Choroid plexus epithelial cell (primary cell): Measurements from ENCODE around the gene CASQ2.
A peak's percentile ranks its signal among the peaks of the same experiment; 100 is the strongest.
"Not testable (repeated sequence)": the region's sequence is repeated elsewhere in the genome, so short reads cannot be mapped to it uniquely, and the experiment has no call there.

Experiments
- DNase-seq: peaks from one replicate; pipeline ENCODE4 v3.0.0-alpha.2; 2010; ENCODE audit warnings: low read depth
- H3K4me3 ChIP-seq: 2 replicates; pipeline ENCODE4 v1.5.1; 2011; ENCODE audit warnings: low read depth, mild to moderate bottlenecking, control low read depth, low read length, moderate library complexity
- TF ChIP-seq, protein P1 (sequence below): conservative IDR thresholded peaks from 2 replicates; pipeline ENCODE4 v1.5.1; 2011; ENCODE audit warnings: low read depth, mild to moderate bottlenecking, control low read depth, inconsistent platforms, low read length, moderate library complexity

The CASQ2 gene

DNA sequence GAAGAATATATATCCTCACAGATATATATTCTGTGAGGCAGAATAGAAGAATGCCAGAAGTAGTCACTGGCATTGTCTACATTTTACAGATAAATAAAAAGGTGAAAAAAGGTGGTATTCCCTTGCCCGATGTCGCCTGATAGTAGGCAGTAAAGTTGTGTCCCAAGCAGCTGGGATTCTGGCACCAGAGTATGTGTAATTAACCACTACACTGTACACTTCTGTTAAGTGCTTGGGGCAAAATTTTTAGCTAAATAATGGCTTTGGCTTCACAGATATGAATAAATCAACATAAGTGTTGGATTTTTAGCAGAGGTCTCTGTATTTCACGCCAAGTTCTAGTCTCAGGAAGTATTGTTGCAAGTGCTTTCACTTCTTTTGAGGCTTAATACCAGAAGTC is 13.3 kb upstream of the CASQ2 start:
- DNase-seq = no peak
- H3K4me3 ChIP-seq = no peak overlapping the region
- TF ChIP-seq, protein P1, sequence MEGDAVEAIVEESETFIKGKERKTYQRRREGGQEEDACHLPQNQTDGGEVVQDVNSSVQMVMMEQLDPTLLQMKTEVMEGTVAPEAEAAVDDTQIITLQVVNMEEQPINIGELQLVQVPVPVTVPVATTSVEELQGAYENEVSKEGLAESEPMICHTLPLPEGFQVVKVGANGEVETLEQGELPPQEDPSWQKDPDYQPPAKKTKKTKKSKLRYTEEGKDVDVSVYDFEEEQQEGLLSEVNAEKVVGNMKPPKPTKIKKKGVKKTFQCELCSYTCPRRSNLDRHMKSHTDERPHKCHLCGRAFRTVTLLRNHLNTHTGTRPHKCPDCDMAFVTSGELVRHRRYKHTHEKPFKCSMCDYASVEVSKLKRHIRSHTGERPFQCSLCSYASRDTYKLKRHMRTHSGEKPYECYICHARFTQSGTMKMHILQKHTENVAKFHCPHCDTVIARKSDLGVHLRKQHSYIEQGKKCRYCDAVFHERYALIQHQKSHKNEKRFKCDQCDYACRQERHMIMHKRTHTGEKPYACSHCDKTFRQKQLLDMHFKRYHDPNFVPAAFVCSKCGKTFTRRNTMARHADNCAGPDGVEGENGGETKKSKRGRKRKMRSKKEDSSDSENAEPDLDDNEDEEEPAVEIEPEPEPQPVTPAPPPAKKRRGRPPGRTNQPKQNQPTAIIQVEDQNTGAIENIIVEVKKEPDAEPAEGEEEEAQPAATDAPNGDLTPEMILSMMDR = no peak

- DNase-seq = peak; percentile 58
- no peak overlapping the region for H3K4me3 ChIP-seq
- TF ChIP-seq, protein P1 = no peak
Observed at GRCh38 chr1:115781343-115781742, 12.8 kb upstream of the CASQ2 start.

GRCh38 chr1:115780655-115781054 is 12.1 kb upstream of the CASQ2 start:
- H3K4me3 ChIP-seq, DNase-seq: not testable (repeated sequence)

DNA sequence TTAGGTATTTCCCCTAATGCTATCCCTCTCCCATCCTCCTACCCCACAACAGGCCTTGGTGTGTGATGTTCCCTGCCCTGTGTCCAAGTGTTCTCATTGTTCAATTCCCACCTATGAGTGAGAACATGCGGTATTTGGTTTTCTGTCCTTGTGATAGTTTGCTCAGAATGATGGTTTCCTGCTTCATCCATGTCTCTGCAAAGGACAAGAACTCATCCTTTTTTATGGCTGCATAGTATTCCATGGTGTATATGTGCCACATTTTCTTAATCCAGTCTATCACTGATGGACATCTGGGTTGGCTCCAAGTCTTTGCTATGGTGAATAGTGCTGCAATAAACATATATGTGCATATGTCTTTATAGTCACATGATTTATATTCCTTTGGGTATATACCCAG is 10.6 kb upstream of the CASQ2 start:
- not testable (repeated sequence) for H3K4me3 ChIP-seq, DNase-seq

DNA sequence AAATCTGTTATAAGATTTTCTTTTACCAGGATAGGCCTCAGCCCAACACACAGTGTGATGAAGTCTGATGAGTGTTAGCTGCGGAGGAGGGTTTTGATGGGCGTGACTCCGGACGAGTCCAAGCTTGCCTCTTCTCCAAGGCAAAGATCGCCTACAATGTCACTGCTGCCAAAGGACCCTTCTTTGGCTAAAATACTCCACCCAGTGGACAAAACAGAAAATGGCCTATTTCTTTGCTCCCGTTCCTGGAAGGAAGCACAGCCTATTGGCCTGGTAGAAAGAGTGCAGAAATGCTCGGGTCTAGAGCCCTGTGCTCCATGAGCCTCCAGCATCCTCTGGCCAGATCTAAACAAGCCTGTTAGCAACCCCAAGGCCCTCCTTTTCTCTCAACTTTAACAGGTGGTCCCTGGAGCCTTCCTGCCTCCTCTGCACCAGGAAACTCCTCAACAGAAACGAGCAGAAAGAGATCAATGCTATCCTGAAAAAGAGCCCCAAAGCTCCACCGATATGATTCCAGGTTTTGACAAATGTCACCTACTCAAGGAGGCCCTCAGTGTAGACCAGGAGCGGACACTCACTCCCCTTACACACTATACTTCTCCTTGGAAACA is 3.4 kb upstream of the CASQ2 start:
- DNase-seq = peak; percentile 87
- H3K4me3 ChIP-seq = no peak overlapping the region
- TF ChIP-seq, protein P1 = peak; percentile 87

DNA sequence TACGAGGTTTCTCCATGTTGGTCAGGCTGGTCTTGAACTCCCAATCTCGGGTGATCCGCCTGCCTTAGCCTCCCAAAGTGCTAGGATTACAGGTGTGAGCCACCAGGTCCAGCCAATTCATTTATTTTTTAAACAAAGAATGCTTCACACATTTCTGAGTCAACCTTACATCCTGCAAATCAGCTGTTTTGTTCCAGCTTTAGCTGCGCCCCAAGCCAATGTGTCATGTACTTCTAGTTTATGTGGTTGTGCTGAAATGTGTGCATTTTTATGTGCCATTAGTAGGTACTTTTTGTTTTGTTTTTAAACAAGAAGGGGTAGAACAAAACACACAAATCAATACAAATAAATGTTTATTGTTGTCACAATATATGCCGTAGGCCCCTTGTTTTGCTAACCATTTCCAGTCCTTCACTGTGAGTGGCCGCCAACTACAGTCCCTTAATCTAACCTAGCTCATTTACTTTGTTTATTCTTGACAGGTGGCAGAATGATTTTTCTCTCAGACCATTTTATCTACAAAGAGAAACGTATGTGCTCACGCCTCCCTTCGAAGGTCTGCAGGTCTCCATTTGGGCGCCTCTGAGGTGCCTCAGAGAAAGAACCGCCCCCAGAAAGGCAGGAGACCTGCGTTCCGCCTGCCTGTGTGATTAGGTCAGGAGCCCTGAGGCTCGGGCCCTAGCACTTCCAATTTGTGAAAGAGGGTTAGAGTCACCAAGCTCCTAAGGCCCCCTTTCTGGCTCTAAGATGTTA is 2.8 kb upstream of the CASQ2 start:
- H3K4me3 ChIP-seq = no peak overlapping the region
- TF ChIP-seq, protein P1 = no peak
- no peak for DNase-seq

DNA sequence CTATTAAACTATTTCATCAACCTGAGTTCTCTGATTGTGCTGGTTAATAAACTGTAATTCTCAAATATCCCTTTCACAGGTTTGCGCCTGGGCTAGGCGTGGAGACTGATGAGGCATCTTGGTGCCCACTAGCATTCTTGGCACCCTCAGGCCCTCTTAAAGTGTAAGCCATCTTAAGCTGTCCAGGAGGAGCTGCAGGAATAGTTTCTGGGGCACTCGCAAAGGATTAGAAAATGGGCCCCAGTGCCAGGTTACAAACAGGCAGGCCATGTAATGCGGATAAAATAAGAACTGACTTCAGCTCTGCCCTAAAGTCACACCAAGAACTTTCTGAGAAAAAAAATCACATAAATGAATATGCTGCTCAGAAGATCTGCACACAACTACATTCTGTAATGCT is 1.1 kb downstream of the CASQ2 start:
- TF ChIP-seq, protein P1 = no peak

DNA sequence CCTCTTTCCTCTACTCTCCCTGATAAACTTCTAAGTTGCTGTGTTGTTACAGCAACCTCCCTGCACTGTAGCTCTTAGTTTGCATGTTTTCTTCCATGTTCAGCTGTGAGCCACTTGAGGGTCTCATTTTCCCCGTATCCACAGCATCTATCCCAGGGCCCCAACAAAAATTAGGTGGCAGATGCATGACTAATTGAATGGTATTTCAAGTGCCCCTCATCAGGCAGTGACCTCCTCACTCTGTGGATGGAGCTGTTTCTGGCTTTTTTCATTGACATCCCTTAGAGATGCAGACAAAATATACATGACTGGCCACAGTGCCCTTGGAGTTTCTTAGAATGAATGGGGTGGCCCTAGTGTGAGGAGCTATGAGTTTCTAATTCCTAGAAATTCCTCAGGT is 3.4 kb downstream of the CASQ2 start:
- no peak for DNase-seq
- TF ChIP-seq, protein P1 = no peak
- no peak overlapping the region for H3K4me3 ChIP-seq

More for the DNA sequence above, 1.1 kb downstream of the CASQ2 start:
- DNase-seq = no peak
- no peak overlapping the region for H3K4me3 ChIP-seq
